Calu3 (cell line): ENCODE results near the gene LELP1. TPM values are rescaled to one million over a fixed set of nuclear protein-coding genes. Genes with fewer than 3 reads are reported as not detected.

Source experiments
- BruUV-seq: library from RNA; stranded (reverse); fragments of 400-500 nt; replicated peaks from 2 replicates; lab custom pipeline; 2021; lab: Mats Ljungman, UMichigan
- CTCF ChIA-PET: fragments of 300-600 bp; sonication (Branson Sonifier 250); formaldehyde crosslinking; loops from one replicate; lab custom pipeline; 2022; ENCODE audit warnings: antibody characterized with exemption; lab: Charles Lee
- DNase-seq: peaks from one replicate; pipeline ENCODE4 v3.0.0; 2022
- H3K27ac Mint-ChIP-seq: one replicate; pipeline ENCODE4 v1.8.0; 2022; ENCODE audit warnings: mixed read lengths; ENCODE audit not compliant: unreplicated experiment
- H3K27me3 Mint-ChIP-seq: one replicate; pipeline ENCODE4 v1.8.0; 2022; ENCODE audit warnings: mixed read lengths; ENCODE audit not compliant: unreplicated experiment
- H3K36me3 Mint-ChIP-seq: one replicate; pipeline ENCODE4 v1.8.0; 2022; ENCODE audit warnings: mild to moderate bottlenecking, moderate library complexity, mixed read lengths; ENCODE audit not compliant: insufficient read depth, unreplicated experiment
- H3K4me1 Mint-ChIP-seq: one replicate; pipeline ENCODE4 v1.8.0; 2022; ENCODE audit warnings: mild to moderate bottlenecking, low read depth, mixed read lengths; ENCODE audit not compliant: unreplicated experiment
- H3K4me3 Mint-ChIP-seq: one replicate; pipeline ENCODE4 v1.8.0; 2022; ENCODE audit warnings: mild to moderate bottlenecking, low read depth, moderate library complexity, mixed read lengths; ENCODE audit not compliant: unreplicated experiment
- H3K9me3 Mint-ChIP-seq: one replicate; pipeline ENCODE4 v1.8.0; 2022; ENCODE audit warnings: low read depth, mixed read lengths; ENCODE audit not compliant: unreplicated experiment
- intact Hi-C: fragments of 100-400 bp; cut with micrococcal nuclease; formaldehyde crosslinking; loops from one replicate; pipeline ENCODE4 v1.10.0; 2022; ENCODE audit not compliant: unreplicated experiment
- total RNA-seq: library from RNA; stranded (reverse); gene quantifications from 2 replicates; pipeline ENCODE4 v1.2.3, GENCODE V29; 2022
- TF ChIP-seq, protein P1 (sequence below): fragments of 200-600 bp; IDR thresholded peaks from one replicate; pipeline ENCODE4 v1.8.0; 2022; ENCODE audit warnings: antibody characterized with exemption; ENCODE audit not compliant: unreplicated experiment

The LELP1 gene
- total RNA-seq, 1 experiment from 2014 or later = not detected

- Mint-ChIP-seq H3K27ac (no peak overlapping the region), H3K36me3 (no peaks in the 10 kb centered on the region), H3K27me3 (peaks cover 89% of the 10 kb centered on the region), H3K4me3 (no peak overlapping the region), H3K9me3 (no peaks in the 10 kb centered on the region), H3K4me1 (no peaks in the 10 kb centered on the region)
- DNase-seq = no peak
- TF ChIP-seq, protein P1, sequence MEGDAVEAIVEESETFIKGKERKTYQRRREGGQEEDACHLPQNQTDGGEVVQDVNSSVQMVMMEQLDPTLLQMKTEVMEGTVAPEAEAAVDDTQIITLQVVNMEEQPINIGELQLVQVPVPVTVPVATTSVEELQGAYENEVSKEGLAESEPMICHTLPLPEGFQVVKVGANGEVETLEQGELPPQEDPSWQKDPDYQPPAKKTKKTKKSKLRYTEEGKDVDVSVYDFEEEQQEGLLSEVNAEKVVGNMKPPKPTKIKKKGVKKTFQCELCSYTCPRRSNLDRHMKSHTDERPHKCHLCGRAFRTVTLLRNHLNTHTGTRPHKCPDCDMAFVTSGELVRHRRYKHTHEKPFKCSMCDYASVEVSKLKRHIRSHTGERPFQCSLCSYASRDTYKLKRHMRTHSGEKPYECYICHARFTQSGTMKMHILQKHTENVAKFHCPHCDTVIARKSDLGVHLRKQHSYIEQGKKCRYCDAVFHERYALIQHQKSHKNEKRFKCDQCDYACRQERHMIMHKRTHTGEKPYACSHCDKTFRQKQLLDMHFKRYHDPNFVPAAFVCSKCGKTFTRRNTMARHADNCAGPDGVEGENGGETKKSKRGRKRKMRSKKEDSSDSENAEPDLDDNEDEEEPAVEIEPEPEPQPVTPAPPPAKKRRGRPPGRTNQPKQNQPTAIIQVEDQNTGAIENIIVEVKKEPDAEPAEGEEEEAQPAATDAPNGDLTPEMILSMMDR = no peak
- intact Hi-C loops = no loop called here
- BruUV-seq = no TSS peak
- CTCF ChIA-PET = no interaction called here
These were observed 49.8 kb downstream of the LELP1 start for GRCh38 chr1:153253076-153253475.

DNA sequence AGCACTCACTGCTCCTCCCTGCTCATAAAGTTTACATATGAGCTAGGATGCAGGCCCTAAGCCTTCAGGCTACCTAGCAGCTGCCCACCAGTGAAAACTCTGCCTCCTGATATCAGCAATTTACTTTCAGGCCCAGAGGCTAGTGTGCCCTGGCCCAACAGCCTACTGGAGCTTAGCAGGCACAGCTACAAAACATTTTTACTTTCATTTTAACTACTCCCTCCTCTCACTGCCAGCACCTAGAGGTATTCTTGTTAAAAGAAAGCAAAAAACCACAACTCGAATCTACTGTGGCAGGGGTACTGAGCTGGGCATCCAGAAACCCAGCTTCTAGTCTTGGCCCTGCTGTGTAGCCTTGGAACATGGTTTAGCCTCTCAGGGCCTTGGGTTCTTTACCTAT lies 50.5 kb downstream of the LELP1 start:
- Mint-ChIP-seq H3K4me1 (no peaks in the 10 kb centered on the region), H3K27ac (no peak overlapping the region), H3K9me3 (no peaks in the 10 kb centered on the region), H3K36me3 (no peaks in the 10 kb centered on the region), H3K4me3 (no peak overlapping the region), H3K27me3 (peaks cover 89% of the 10 kb centered on the region)
- intact Hi-C loops = no loop called here
- TF ChIP-seq, protein P1 = no peak
- no TSS peak for BruUV-seq
- CTCF ChIA-PET = interaction anchor here (1.1 kb wide), 1 partner anchor 23 kb away, joined by 3 read pairs; no protein-coding TSS in a partner anchor
- DNase-seq = no peak

Other genes starting within 250 kb of the LELP1 start
- gene SPRR4, start 232.8 kb upstream of the LELP1 start, total RNA-seq = not detected in 2 replicates
- not detected in 2 replicates for gene SPRR1A, start 219.3 kb upstream of the LELP1 start, total RNA-seq
- 6.2 and 26.7 TPM in 2 replicates for gene SPRR3, start 201.7 kb upstream of the LELP1 start, total RNA-seq
- 3.1 TPM in 1 of 2 replicates, not detected in the other for gene SPRR1B, start 172.2 kb upstream of the LELP1 start, total RNA-seq
- not detected in 2 replicates for gene SPRR2D, start 162.3 kb upstream of the LELP1 start, total RNA-seq
- gene SPRR2A, start 145.9 kb upstream of the LELP1 start, total RNA-seq = not detected in 2 replicates
- not detected in 2 replicates for gene SPRR2B, start 131.8 kb upstream of the LELP1 start, total RNA-seq
- not detected in 2 replicates for gene SPRR2E, start 108.9 kb upstream of the LELP1 start, total RNA-seq
- not detected in 2 replicates for gene SPRR2F, start 89.9 kb upstream of the LELP1 start, total RNA-seq
- not detected in 2 replicates for gene SPRR2G, start 52.5 kb upstream of the LELP1 start, total RNA-seq
- gene PRR9, start 14.2 kb downstream of the LELP1 start, total RNA-seq = not detected in 2 replicates
- gene LORICRIN, start 56.3 kb downstream of the LELP1 start, total RNA-seq = not detected in 2 replicates
- gene PGLYRP3, start 109.5 kb downstream of the LELP1 start, total RNA-seq = not detected in 2 replicates
- gene PGLYRP4, start 145.4 kb downstream of the LELP1 start, total RNA-seq = 0.38 TPM in 1 of 2 replicates, not detected in the other
- 5.0 and 10.6 TPM in 2 replicates for gene S100A9, start 154.4 kb downstream of the LELP1 start, total RNA-seq
- gene S100A12, start 172.2 kb downstream of the LELP1 start, total RNA-seq = not detected in 2 replicates
- gene S100A8, start 187.6 kb downstream of the LELP1 start, total RNA-seq = not detected in 2 replicates
- not detected in 2 replicates for gene S100A7A, start 213.1 kb downstream of the LELP1 start, total RNA-seq